HEK293 (cell line): ENCODE data around the gene MFSD11.
"Not testable (repeated sequence)": the region's sequence is repeated elsewhere in the genome, so short reads cannot be mapped to it uniquely, and the experiment has no call there.

Experiments
- CTCF ChIA-PET: fragments of 350-600 bp; formaldehyde crosslinking; extraction: SDS; loops from one replicate; lab custom pipeline; 2021; ENCODE audit warnings: antibody characterized with exemption; lab: Yijun Ruan, JAX
- POLR2A ChIA-PET: fragments of 300-600 bp; formaldehyde crosslinking; extraction: SDS; loops from one replicate; lab custom pipeline; 2020; ENCODE audit warnings: antibody characterized with exemption, inconsistent platforms; lab: Yijun Ruan, JAX
- H3K27ac ChIP-seq: fragments of 200-500 bp; sonication (Bioruptor generic); 2 replicates; pipeline ENCODE4 v1.5.1; 2014; ENCODE audit warnings: low read depth, low read length, control low read depth, inconsistent platforms; ENCODE audit errors: extremely low read depth
- H3K36me3 ChIP-seq, 2 experiments: fragments of 200-500 bp in 1 of 2; sonication (Bioruptor generic) in 1 of 2; 1 replicate in 1 of 2; 2 replicates in 1 of 2; pipeline ENCODE4 v1.5.1; 2014 to 2017; ENCODE audit warnings: inconsistent platforms in 2 of 2, low read length in 2 of 2; ENCODE audit not compliant: control insufficient read depth in 2 of 2, insufficient read depth in 1 of 2
- H3K4me1 ChIP-seq: fragments of 200-500 bp; sonication (Bioruptor generic); 2 replicates; pipeline ENCODE4 v1.5.1; 2014; ENCODE audit warnings: mild to moderate bottlenecking, low read length, inconsistent platforms; ENCODE audit not compliant: control insufficient read depth, insufficient read depth
- H3K4me3 ChIP-seq: 2 replicates; pipeline ENCODE4 v1.5.1; 2011; ENCODE audit warnings: low read depth, mild to moderate bottlenecking, control low read depth, low read length, moderate library complexity
- H3K9me3 ChIP-seq: fragments of 200-500 bp; sonication (Bioruptor generic); 2 replicates; pipeline ENCODE4 v1.5.1; 2014; ENCODE audit warnings: low read depth, low read length, inconsistent platforms; ENCODE audit not compliant: control insufficient read depth, insufficient read depth
- BCL11A ChIP-seq: fragments of 450-650 bp; formaldehyde crosslinking; IDR thresholded peaks from 2 replicates; pipeline ENCODE4 v1.5.1; 2016; ENCODE audit warnings: low read depth, missing biosample characterization, missing genetic modification characterization
- ELK4 ChIP-seq: IDR thresholded peaks from 2 replicates; pipeline ENCODE4 v1.6.1; 2011; ENCODE audit warnings: mild to moderate bottlenecking, low read depth, low read length, borderline replicate concordance
- FEZF1 ChIP-seq: fragments of 450-650 bp; formaldehyde crosslinking; IDR thresholded peaks from 2 replicates; pipeline ENCODE4 v1.5.1; 2016; ENCODE audit warnings: missing biosample characterization, missing genetic modification characterization
- KLF7 ChIP-seq: fragments of 450-650 bp; formaldehyde crosslinking; IDR thresholded peaks from 2 replicates; pipeline ENCODE4 v1.5.1; 2016; ENCODE audit warnings: missing biosample characterization, missing genetic modification characterization, borderline replicate concordance
- PATZ1 ChIP-seq: fragments of 450-650 bp; formaldehyde crosslinking; IDR thresholded peaks from 2 replicates; pipeline ENCODE4 v1.5.1; 2016; ENCODE audit warnings: missing biosample characterization, missing genetic modification characterization
- PRDM4 ChIP-seq: fragments of 450-650 bp; formaldehyde crosslinking; IDR thresholded peaks from 2 replicates; pipeline ENCODE4 v1.5.1; 2017; ENCODE audit warnings: missing biosample characterization, missing genetic modification characterization
- SP7 ChIP-seq: fragments of 450-650 bp; formaldehyde crosslinking; IDR thresholded peaks from 2 replicates; pipeline ENCODE4 v1.5.1; 2016; ENCODE audit warnings: missing biosample characterization, missing genetic modification characterization
- TRIM28 ChIP-seq: IDR thresholded peaks from 2 replicates; pipeline ENCODE4 v1.6.1; 2011; ENCODE audit warnings: low read length, control low read depth, borderline replicate concordance
- WT1 ChIP-seq: fragments of 450-650 bp; formaldehyde crosslinking; IDR thresholded peaks from 2 replicates; pipeline ENCODE4 v1.5.1; 2016; ENCODE audit warnings: missing biosample characterization, missing genetic modification characterization
- YY1 ChIP-seq: fragments of 450-650 bp; formaldehyde crosslinking; IDR thresholded peaks from 2 replicates; pipeline ENCODE4 v1.5.1; 2018; ENCODE audit warnings: missing biosample characterization, missing genetic modification characterization
- ZNF114 ChIP-seq: fragments of 450-650 bp; formaldehyde crosslinking; IDR thresholded peaks from 2 replicates; pipeline ENCODE4 v1.5.0; 2017; ENCODE audit warnings: missing biosample characterization, missing genetic modification characterization
- ZNF138 ChIP-seq: fragments of 450-650 bp; formaldehyde crosslinking; IDR thresholded peaks from 2 replicates; pipeline ENCODE4 v1.5.1; 2016; ENCODE audit warnings: missing biosample characterization, missing genetic modification characterization, borderline replicate concordance
- ZNF140 ChIP-seq: fragments of 450-650 bp; formaldehyde crosslinking; IDR thresholded peaks from 2 replicates; pipeline ENCODE4 v1.5.1; 2016; ENCODE audit warnings: missing biosample characterization, missing genetic modification characterization
- ZNF146 ChIP-seq: fragments of 450-650 bp; formaldehyde crosslinking; IDR thresholded peaks from 2 replicates; pipeline ENCODE4 v1.5.1; 2016; ENCODE audit warnings: missing biosample characterization, missing genetic modification characterization
- ZNF175 ChIP-seq: fragments of 450-650 bp; formaldehyde crosslinking; IDR thresholded peaks from 2 replicates; pipeline ENCODE4 v1.5.1; 2016; ENCODE audit warnings: missing biosample characterization, missing genetic modification characterization
- ZNF184 ChIP-seq: fragments of 450-650 bp; IDR thresholded peaks from 2 replicates; pipeline ENCODE4 v1.5.1; 2018; ENCODE audit warnings: missing biosample characterization, mild to moderate bottlenecking, missing genetic modification characterization
- ZNF394 ChIP-seq: fragments of 450-650 bp; formaldehyde crosslinking; IDR thresholded peaks from 2 replicates; pipeline ENCODE4 v1.5.1; 2016; ENCODE audit warnings: missing biosample characterization, missing genetic modification characterization, mild to moderate bottlenecking, moderate library complexity, borderline replicate concordance
- ZNF426 ChIP-seq: fragments of 450-650 bp; formaldehyde crosslinking; IDR thresholded peaks from 2 replicates; pipeline ENCODE4 v1.5.1; 2017; ENCODE audit warnings: missing biosample characterization, missing genetic modification characterization, mild to moderate bottlenecking, inconsistent platforms, moderate library complexity
- ZNF433 ChIP-seq: fragments of 450-650 bp; formaldehyde crosslinking; IDR thresholded peaks from 2 replicates; pipeline ENCODE4 v1.5.1; 2016; ENCODE audit warnings: missing biosample characterization, missing genetic modification characterization, low read depth
- ZNF529 ChIP-seq: fragments of 450-650 bp; formaldehyde crosslinking; IDR thresholded peaks from 2 replicates; pipeline ENCODE4 v1.5.1; 2017; ENCODE audit warnings: missing genetic modification characterization, missing biosample characterization; ENCODE audit not compliant: insufficient replicate concordance
- ZNF623 ChIP-seq: fragments of 450-650 bp; formaldehyde crosslinking; IDR thresholded peaks from 2 replicates; pipeline ENCODE4 v1.5.1; 2016; ENCODE audit warnings: missing biosample characterization, missing genetic modification characterization
- ZNF692 ChIP-seq: fragments of 450-650 bp; formaldehyde crosslinking; IDR thresholded peaks from 2 replicates; pipeline ENCODE4 v1.5.1; 2016; ENCODE audit warnings: missing biosample characterization, missing genetic modification characterization
- ZSCAN30 ChIP-seq: fragments of 450-650 bp; IDR thresholded peaks from 2 replicates; pipeline ENCODE4 v1.5.1; 2018; ENCODE audit warnings: missing biosample characterization, mild to moderate bottlenecking, missing genetic modification characterization, moderate library complexity

The MFSD11 gene

GRCh38 chr17:76781056-76781982, 43.4 kb downstream of the MFSD11 start (continued):
- TF ChIP-seq PRDM4 (tag by site-specific recombination) (no peak), ZNF138 (no peak), ZNF426 (no peak), ELK4 (no peak), ZNF394 (tag by site-specific recombination) (no peak), TRIM28 (no peak), ZNF529 (tag by site-specific recombination) (no peak)

- Histone ChIP-seq H3K36me3 (peaks cover 11 to 40% of the 10 kb centered on the region in 2 experiments; a peak in 2 of 3 replicates), H3K4me1 (no peaks in the 10 kb centered on the region), H3K27ac (no peak overlapping the region), H3K4me3 (no peak overlapping the region), H3K9me3 (no peaks in the 10 kb centered on the region)
- ChIA-PET POLR2A (no interaction called here), CTCF (interaction anchor here (0.7 kb wide), 1 partner anchor 82 kb away, joined by 3 read pairs; no protein-coding TSS in a partner anchor)
- TF ChIP-seq YY1 (tag by site-specific recombination), result no peak
Measured at GRCh38 chr17:76783146-76783545, 45.2 kb downstream of the MFSD11 start.

GRCh38 chr17:76784926-76785325, 47.0 kb downstream of the MFSD11 start:
- Histone ChIP-seq H3K4me3 (no peak overlapping the region), H3K4me1 (0 out of 2 replicates have a peak, but pooled peaks cover 4% of the 10 kb centered on the region), H3K36me3 (peaks cover 5 to 28% of the 10 kb centered on the region in 2 experiments; a peak in 2 of 3 replicates), H3K27ac (no peak overlapping the region), H3K9me3 (no peaks in the 10 kb centered on the region)
- CTCF ChIA-PET, result interaction anchor here (0.7 kb wide), 1 partner anchor 111 kb away, joined by 3 read pairs; no protein-coding TSS in a partner anchor
- POLR2A ChIA-PET, result no interaction called here
- TF ChIP-seq PATZ1 (tag by site-specific recombination) (no peak), FEZF1 (tag by site-specific recombination) (no peak), ZNF184 (no peak), ZNF692 (tag by site-specific recombination) (no peak), ZNF433 (tag by site-specific recombination) (no peak), WT1 (tag by site-specific recombination) (no peak), ZNF140 (no peak), ZSCAN30 (tag by site-specific recombination) (no peak), ZNF175 (tag by site-specific recombination) (no peak), SP7 (no peak), BCL11A (tag by site-specific recombination) (no peak), KLF7 (tag by site-specific recombination) (no peak), ZNF146 (tag by site-specific recombination) (no peak), ZNF114 (no peak), ZNF623 (tag by site-specific recombination) (no peak)

GRCh38 chr17:76787866-76788265, 49.9 kb downstream of the MFSD11 start:
- POLR2A ChIA-PET, result interaction anchor here (0.6 to 1.1 kb wide), 2 partner anchors 9 to 275 kb away, joined by 3 to 4 read pairs; no protein-coding TSS in a partner anchor
- not testable (repeated sequence) for H3K27ac ChIP-seq

More at GRCh38 chr17:76787866-76788265, 49.9 kb downstream of the MFSD11 start:
- peaks cover 16% of the 10 kb centered on the region for H3K4me1 ChIP-seq
- CTCF ChIA-PET, result interaction anchor here (0.7 to 1.1 kb wide), 2 partner anchors 33 to 52 kb away, joined by 4 read pairs; no protein-coding TSS in a partner anchor
- H3K4me3 ChIP-seq, H3K9me3 ChIP-seq: not testable (repeated sequence)
- peaks cover 3 to 15% of the 10 kb centered on the region in 2 experiments; a peak in 2 of 3 replicates for H3K36me3 ChIP-seq
